Transverse colon (tissue), 4 donors: ENCODE data around the gene VSTM4. TPM values are rescaled to one million over a fixed set of nuclear protein-coding genes. Genes with fewer than 3 reads are reported as not detected.

ENCODE experiments used
- DNase-seq: peaks from one replicate; pipeline ENCODE4 v3.0.0-alpha.2; 2019
- H3K27ac ChIP-seq, 4 donors: fragments of 200-600 bp; sonication (generic); 2 replicates each; pipeline ENCODE4 v1.5.1; 2016 to 2018; ENCODE audit warnings: inconsistent platforms in 4 of 4
- H3K27me3 ChIP-seq: fragments of 200-600 bp; sonication (generic); 2 replicates; pipeline ENCODE4 v1.5.1; 2017; ENCODE audit warnings: inconsistent platforms
- H3K36me3 ChIP-seq, 4 donors: fragments of 200-600 bp; sonication (generic); 2 replicates each; pipeline ENCODE4 v1.5.1; 2017 to 2019; ENCODE audit warnings: inconsistent platforms in 4 of 4
- H3K4me1 ChIP-seq, 4 donors: fragments of 200-600 bp; sonication (generic); 2 replicates each; pipeline ENCODE4 v1.5.1; 2017 to 2020; ENCODE audit warnings: inconsistent platforms in 4 of 4
- H3K4me3 ChIP-seq, 4 donors: fragments of 200-600 bp; sonication (generic); 1 replicate in 1 of 4; 2 replicates in 3 of 4; pipeline versions ENCODE4 v1.5.1 to v1.6.1; 2017 to 2019; ENCODE audit warnings: inconsistent platforms in 4 of 4
- H3K9me3 ChIP-seq, 2 donors: fragments of 200-600 bp; sonication (generic); 2 replicates each; pipeline ENCODE4 v1.5.1; 2017 to 2019; ENCODE audit warnings: inconsistent platforms in 2 of 2
- CTCF ChIP-seq, 5 experiments: fragments of 200-600 bp in 3 of 5; fragments of 450-650 bp in 2 of 5; sonication (generic) in 3 of 5; IDR thresholded peaks; 1 replicate in 2 of 5; 2 replicates in 3 of 5; pipeline ENCODE4 v1.5.1; 2016 to 2017; ENCODE audit warnings: antibody characterized with exemption in 5 of 5, inconsistent platforms in 3 of 5, mild to moderate bottlenecking in 2 of 5, moderate library complexity in 1 of 5
- EP300 ChIP-seq: sonication (generic); formaldehyde crosslinking; IDR thresholded peaks from one replicate; pipeline ENCODE4 v1.6.1; 2017; ENCODE audit warnings: antibody characterized with exemption, low read depth
- POLR2A ChIP-seq: fragments of 450-650 bp; IDR thresholded peaks from one replicate; pipeline ENCODE4 v1.6.1; 2016; ENCODE audit warnings: antibody characterized with exemption, mild to moderate bottlenecking, moderate library complexity
- POLR2AphosphoS5 ChIP-seq, 3 donors: sonication (generic); formaldehyde crosslinking; IDR thresholded peaks; one replicate each; pipeline ENCODE4 v1.6.1; 2016; ENCODE audit warnings: antibody characterized with exemption in 3 of 3
- WGBS, 2 donors: methylation state at CpG; one replicate each; pipeline ENCODE4 v1.1.5; 2018; ENCODE audit warnings: low coverage in 1 of 2; 5-methylcytosine and 5-hydroxymethylcytosine counted together
- in situ Hi-C, 4 donors: fragments of 200-750 bp; cut with MboI; loops; one replicate each; pipeline versions ENCODE4 v1.15.0 to v1.15.1; 2017; ENCODE audit warnings: low sequenced_read_pairs in 3 of 4, low pct_ligation_motif_present in 1 of 4, low pct_unique_long_range_greater_than_20kb in 1 of 4
- intact Hi-C: fragments of 100-400 bp; cut with DNase I; formaldehyde crosslinking; loops from one replicate; pipeline ENCODE4 v1.15.1; 2023; ENCODE audit warnings: low total_unique reads
- total RNA-seq, 4 donors: library from RNA; depleted of rRNA; stranded (reverse); fragments of >200 nt; gene quantifications; one replicate each; pipeline ENCODE4 v1.1.0, GENCODE V29; 2016

VSTM4 gene
- total RNA-seq, 4 donors from 2014 or later = 2.2 to 6.0 (median 3.9) TPM

GRCh38 chr10:49035920-49036319 is 79.4 kb downstream of the VSTM4 start:
- H3K4me3 ChIP-seq = no peak overlapping the region
- intact Hi-C loops (no loop called here), in situ Hi-C loops (no loop called here)
- 81 to 82% methylated on average over 8 of the region's 8 CpGs for WGBS, 2 donors
- TF ChIP-seq POLR2AphosphoS5 (IDR thresholded peaks at IDR 0.05) (no peak), CTCF (IDR thresholded peaks at IDR 0.05) (no peak), POLR2A (no peak), EP300 (no peak)
- no peaks in the 10 kb centered on the region for H3K36me3 ChIP-seq
- H3K9me3 ChIP-seq = no peaks in the 10 kb centered on the region
- H3K4me1 ChIP-seq = no peaks in the 10 kb centered on the region
- no peak for DNase-seq
- no peaks in the 10 kb centered on the region for H3K27me3 ChIP-seq
- no peak overlapping the region for H3K27ac ChIP-seq

GRCh38 chr10:49034925-49035324 is 80.4 kb downstream of the VSTM4 start:
- no peak overlapping the region for H3K27ac ChIP-seq
- no peaks in the 10 kb centered on the region for H3K9me3 ChIP-seq
- TF ChIP-seq CTCF (IDR thresholded peaks at IDR 0.05) = no peak
- no peak for TF ChIP-seq EP300
- no peak for TF ChIP-seq POLR2AphosphoS5 (IDR thresholded peaks at IDR 0.05)
- no peak for TF ChIP-seq POLR2A
- intact Hi-C loops = no loop called here
- DNase-seq = no peak
- H3K4me3 ChIP-seq = no peak overlapping the region
- H3K27me3 ChIP-seq = no peaks in the 10 kb centered on the region
- in situ Hi-C loops = no loop called here
- 89 to 90% methylated on average over 2 to 6 of the region's 6 CpGs for WGBS, 2 donors
- H3K36me3 ChIP-seq = no peaks in the 10 kb centered on the region
- H3K4me1 ChIP-seq = no peaks in the 10 kb centered on the region

- Histone ChIP-seq H3K36me3 (no peaks in the 10 kb centered on the region), H3K27me3 (no peaks in the 10 kb centered on the region), H3K9me3 (no peaks in the 10 kb centered on the region), H3K4me1 (no peaks in the 10 kb centered on the region), H3K4me3 (no peak overlapping the region), H3K27ac (no peak overlapping the region)
- DNase-seq = no peak
- intact Hi-C loops (no loop called here), in situ Hi-C loops (no loop called here)
- WGBS, 2 donors = 97 to 100% methylated on average over 1 of the region's 1 CpG
- TF ChIP-seq CTCF (IDR thresholded peaks at IDR 0.05) (no peak), POLR2A (no peak)
Observed at GRCh38 chr10:49033939-49034338, 81.4 kb downstream of the VSTM4 start.

GRCh38 chr10:49029666-49030065 is 85.7 kb downstream of the VSTM4 start:
- TF ChIP-seq CTCF (IDR thresholded peaks at IDR 0.05) = no peak
- no peak for TF ChIP-seq POLR2AphosphoS5 (IDR thresholded peaks at IDR 0.05)
- TF ChIP-seq EP300 = no peak
- TF ChIP-seq POLR2A = no peak
- Histone ChIP-seq H3K27me3 (no peaks in the 10 kb centered on the region), H3K4me1 (no peaks in the 10 kb centered on the region), H3K4me3 (no peak overlapping the region), H3K9me3 (no peaks in the 10 kb centered on the region), H3K36me3 (no peaks in the 10 kb centered on the region), H3K27ac (no peak overlapping the region)
- in situ Hi-C loops = no loop called here
- no peak for DNase-seq
- intact Hi-C loops = no loop called here
- WGBS, 2 donors = 100% methylated on average over 1 of the region's 1 CpG; no CpG with 5 or more reads in 1 of the 2 donors
